ENCODE data around the gene BPIFB4.
A peak's percentile ranks its signal among the peaks of the same experiment; 100 is the strongest.
"Not testable (repeated sequence)": the region's sequence is repeated elsewhere in the genome, so short reads cannot be mapped to it uniquely, and the experiment has no call there.

Gene BPIFB4

GRCh38 chr20:33091147-33091546 lies 11.7 kb downstream of the BPIFB4 start:
- DNase-seq = no peak

- DNase-seq = no peak
Measured at GRCh38 chr20:33091693-33092092, 12.2 kb downstream of the BPIFB4 start.

GRCh38 chr20:33092361-33092760 lies 12.9 kb downstream of the BPIFB4 start:
- no peak for DNase-seq

DNA sequence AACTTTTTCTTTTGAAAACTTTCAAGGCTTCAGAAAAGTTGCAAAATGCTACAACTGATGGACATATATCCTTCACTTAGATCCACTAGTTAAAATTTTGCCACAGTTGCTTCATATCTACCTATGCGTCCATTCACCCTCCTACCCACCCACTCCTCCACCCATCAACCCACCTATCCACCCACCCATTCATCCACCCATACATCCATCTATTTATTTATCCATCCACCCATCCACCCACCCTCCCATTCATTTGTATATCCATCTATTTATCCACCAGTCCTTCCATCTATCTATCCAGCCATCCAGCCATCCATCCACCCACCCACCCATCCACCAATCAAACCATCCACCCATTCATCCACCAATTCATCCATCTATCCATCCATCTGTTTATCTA lies 13.6 kb downstream of the BPIFB4 start:
- no peak for DNase-seq

GRCh38 chr20:33093582-33093981 lies 14.1 kb downstream of the BPIFB4 start:
- DNase-seq = no peak

- DNase-seq = no peak
Measured at GRCh38 chr20:33095249-33095648, 15.8 kb downstream of the BPIFB4 start.

GRCh38 chr20:33095902-33096584 lies 16.6 kb downstream of the BPIFB4 start:
- peak; percentile 60 for DNase-seq

DNA sequence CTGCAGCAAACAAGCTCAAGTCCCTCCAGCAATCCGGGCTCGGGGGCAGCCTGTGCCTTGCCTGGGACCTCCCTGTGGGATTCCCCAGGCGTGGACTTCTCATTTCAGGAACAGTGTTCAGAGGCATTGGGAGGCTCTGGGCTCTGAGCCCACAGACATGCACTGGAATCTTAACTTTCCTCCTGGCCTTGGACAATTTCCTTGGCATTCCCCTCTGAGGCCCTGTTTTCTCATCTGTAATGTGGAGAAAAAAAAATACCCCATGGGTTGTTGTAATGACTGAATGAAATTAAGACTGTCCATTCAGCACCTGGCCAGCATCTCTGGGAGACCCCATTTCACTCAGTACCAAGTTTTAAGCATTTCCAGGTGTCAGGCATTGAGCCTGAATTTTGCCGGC lies 17.6 kb downstream of the BPIFB4 start:
- DNase-seq = no peak

DNA sequence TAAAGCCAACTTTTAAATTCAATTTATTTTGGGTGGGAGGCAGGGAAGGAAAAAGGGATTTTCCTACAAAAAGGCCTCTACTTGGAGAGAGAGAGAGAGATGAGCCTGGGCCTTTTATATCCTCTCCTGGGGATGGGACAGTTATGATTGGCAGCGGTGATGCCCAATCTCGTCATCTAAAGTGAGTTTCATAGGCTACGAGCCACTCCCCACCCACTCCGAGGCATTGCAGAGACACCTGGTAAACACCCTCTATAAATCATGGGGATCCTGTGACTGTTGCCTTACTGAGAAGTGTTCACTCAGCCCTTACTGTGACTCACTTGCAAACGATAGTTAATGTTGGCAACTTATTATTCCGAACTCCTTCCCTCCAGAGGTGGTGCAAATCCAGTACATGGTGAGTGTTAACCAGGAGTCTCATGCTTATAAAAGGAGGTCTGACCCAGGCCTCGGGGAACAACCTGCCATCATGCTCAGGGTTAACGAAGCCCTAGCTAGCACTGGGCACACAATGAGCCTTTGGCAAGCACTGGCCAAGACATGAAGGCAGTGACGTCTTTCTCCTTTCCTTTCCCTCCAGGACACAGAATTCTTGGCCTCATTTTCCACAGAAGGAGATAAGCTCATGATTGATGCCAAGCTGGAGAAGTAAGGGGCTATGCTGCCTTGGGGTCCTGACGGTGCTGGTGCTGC lies 20.5 kb downstream of the BPIFB4 start:
- no peak for DNase-seq

GRCh38 chr20:33103556-33103955 lies 24.1 kb downstream of the BPIFB4 start:
- no peak for DNase-seq

- DNase-seq = no peak
Measured at GRCh38 chr20:33104336-33104735, 24.9 kb downstream of the BPIFB4 start.

GRCh38 chr20:33105316-33105924 lies 26.0 kb downstream of the BPIFB4 start:
- no peak for DNase-seq

GRCh38 chr20:33106058-33106620 lies 26.7 kb downstream of the BPIFB4 start:
- not testable (repeated sequence) for DNase-seq

GRCh38 chr20:33108661-33109060 lies 29.2 kb downstream of the BPIFB4 start:
- DNase-seq = no peak

DNA sequence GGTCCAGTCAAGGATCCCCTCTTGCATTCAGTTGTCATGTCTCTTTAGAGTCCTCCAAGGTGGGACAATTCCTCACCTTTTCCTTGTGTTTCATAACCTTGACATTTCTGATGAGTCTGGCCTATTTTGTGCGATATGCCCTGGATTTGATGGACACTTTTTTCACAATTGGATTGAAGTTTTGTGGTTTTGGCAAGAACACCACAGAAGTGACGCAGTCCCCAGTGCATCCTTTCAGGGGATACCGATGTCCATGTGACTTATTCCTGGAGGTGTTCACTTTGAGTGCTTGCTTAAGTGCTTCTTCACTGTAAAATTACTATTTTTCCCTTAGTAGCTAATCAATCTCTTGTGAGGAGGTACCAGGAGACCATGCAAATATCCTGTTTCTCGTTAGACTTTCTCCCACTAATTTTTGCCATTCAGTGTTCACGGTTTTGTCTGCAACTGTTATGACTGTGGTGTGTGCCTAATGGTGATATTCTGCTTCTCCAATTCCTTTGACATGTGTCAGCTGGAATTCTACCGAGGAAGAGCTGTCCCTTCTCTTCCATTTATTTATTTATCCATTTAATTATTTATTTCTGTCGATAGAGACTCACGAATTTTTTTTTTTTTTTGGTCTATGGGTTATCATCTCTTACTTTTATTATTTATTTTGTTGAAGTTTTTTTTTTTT lies 30.8 kb downstream of the BPIFB4 start:
- no peak for DNase-seq

GRCh38 chr20:33111306-33111705 lies 31.9 kb downstream of the BPIFB4 start:
- DNase-seq = no peak

DNA sequence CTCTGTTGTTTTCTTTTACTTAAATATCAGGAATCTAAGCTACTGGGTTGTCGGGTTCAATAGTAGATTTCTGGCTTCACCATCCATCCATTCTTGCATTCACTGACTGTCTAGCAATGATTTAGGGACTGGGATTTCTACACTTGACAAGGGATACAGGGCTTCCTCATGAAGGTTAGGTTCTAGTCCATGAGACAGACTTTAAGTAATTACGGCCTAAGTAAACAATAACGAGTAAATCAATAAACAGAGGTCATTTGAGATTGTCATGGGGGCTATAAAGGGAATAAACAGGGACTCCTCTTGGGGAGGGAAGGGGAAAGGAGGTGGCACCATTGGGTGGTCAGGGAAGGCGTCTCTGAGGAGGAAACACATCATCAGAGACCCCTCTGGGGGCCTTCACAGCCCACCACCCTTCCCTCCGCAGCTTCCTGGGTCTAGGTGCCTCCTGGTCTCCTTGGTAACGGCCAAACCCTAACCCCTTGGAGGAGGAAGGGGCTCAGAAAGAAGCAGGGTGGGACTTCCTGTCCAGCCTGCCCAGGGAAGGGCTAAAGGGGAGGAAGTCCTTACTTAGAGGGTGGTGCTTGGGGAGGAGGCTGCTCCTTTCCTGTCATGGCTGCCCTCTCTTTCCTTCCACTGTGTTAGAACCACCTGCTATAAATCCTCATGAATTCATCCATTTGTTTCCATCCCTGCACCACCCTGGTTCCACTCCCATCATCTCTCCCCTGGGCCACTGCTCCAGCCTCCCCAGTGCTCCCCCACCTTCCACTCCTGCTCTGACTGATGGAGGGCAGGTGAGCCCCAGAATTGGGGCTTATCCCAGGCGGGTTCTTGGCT lies 33.3 kb downstream of the BPIFB4 start:
- no peak for DNase-seq

- DNase-seq = no peak
Measured at GRCh38 chr20:33113387-33113908, 34.0 kb downstream of the BPIFB4 start.

GRCh38 chr20:33115501-33115900 lies 36.1 kb downstream of the BPIFB4 start:
- DNase-seq = not testable (repeated sequence)

GRCh38 chr20:33119725-33120720 lies 40.6 kb downstream of the BPIFB4 start:
- no peak for DNase-seq

DNA sequence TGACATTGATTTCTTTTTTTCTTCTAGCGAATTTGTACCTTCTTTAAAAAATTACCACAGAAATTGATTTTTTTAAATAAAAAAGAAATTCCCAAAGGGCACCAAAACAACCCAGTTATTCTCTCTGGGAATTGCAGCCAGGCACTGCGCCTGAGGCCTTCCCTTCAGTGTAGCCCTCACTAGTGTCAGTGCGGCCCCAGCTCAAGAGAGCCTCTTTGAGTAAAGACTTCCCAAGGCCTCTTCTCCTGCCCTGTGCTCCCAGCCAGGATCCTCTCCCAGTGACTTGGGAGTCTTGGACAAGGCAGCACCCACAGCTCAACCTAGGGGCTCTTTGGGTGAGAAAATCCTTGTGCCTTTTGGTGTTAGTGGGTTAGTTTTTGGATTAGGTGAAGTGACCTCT lies 41.5 kb downstream of the BPIFB4 start:
- DNase-seq = no peak
